Panc1 (cell line): Measurements from ENCODE around the gene ARG2. TPM values are rescaled to one million over a fixed set of nuclear protein-coding genes. Genes with fewer than 3 reads are reported as not detected.

ENCODE experiments used
- ATAC-seq: fragments of 200-7000 bp; cut with Tn5 transposase; 2 replicates; pipeline ENCODE4 v1.9.1; 2020; ENCODE audit warnings: mild to moderate bottlenecking, moderate library complexity
- BruUV-seq: library from RNA; stranded (reverse); fragments of 400-500 nt; replicated peaks from 2 replicates; lab custom pipeline; 2021; lab: Mats Ljungman, UMichigan
- CTCF ChIA-PET: fragments of 300-600 bp; sonication (Branson Sonifier 250); formaldehyde crosslinking; loops from one replicate; lab custom pipeline; 2022; ENCODE audit warnings: antibody characterized with exemption; lab: Charles Lee
- POLR2A ChIA-PET: fragments of 300-600 bp; sonication (Branson Sonifier 250); formaldehyde crosslinking; loops from one replicate; lab custom pipeline; 2022; ENCODE audit warnings: antibody characterized with exemption; lab: Charles Lee
- DNase-seq: peaks from one replicate; pipeline ENCODE4 v3.0.0-alpha.2; 2010; ENCODE audit warnings: low read depth, low spot score
- H3K27ac ChIP-seq: 2 replicates; pipeline ENCODE4 v1.5.1; 2011; ENCODE audit warnings: mild to moderate bottlenecking, low read length, inconsistent platforms
- H3K27me3 ChIP-seq: fragments of 200-500 bp; sonication (Bioruptor generic); 2 replicates; pipeline ENCODE4 v1.6.0; 2014; ENCODE audit warnings: low read length, inconsistent platforms; ENCODE audit not compliant: control insufficient read depth, insufficient read depth
- H3K36me3 ChIP-seq: fragments of 200-500 bp; sonication (Bioruptor generic); 2 replicates; pipeline ENCODE4 v1.5.1; 2014; ENCODE audit warnings: inconsistent platforms, mild to moderate bottlenecking, low read length, moderate library complexity; ENCODE audit not compliant: control insufficient read depth, insufficient read depth
- H3K4me1 ChIP-seq: 2 replicates; pipeline ENCODE4 v1.5.1; 2011; ENCODE audit warnings: inconsistent platforms, mild to moderate bottlenecking, low read length, moderate library complexity; ENCODE audit not compliant: control insufficient read depth, insufficient read depth
- H3K4me3 ChIP-seq, 2 experiments: 2 replicates each; pipeline ENCODE4 v1.5.1; 2011 to 2012; ENCODE audit warnings: low read depth in 2 of 2, low read length in 2 of 2, mild to moderate bottlenecking in 2 of 2, inconsistent platforms in 1 of 2, moderate library complexity in 1 of 2
- H3K9me3 ChIP-seq: fragments of 200-500 bp; sonication (Bioruptor generic); 2 replicates; pipeline ENCODE4 v1.5.1; 2014; ENCODE audit warnings: low read depth, mild to moderate bottlenecking, inconsistent platforms, low read length, moderate library complexity; ENCODE audit not compliant: control insufficient read depth, insufficient read depth
- CTCF ChIP-seq: fragments of 450-650 bp; IDR thresholded peaks from 2 replicates; pipeline ENCODE4 v1.5.1; 2017; ENCODE audit warnings: mild to moderate bottlenecking
- POLR2AphosphoS5 ChIP-seq: IDR thresholded peaks from 2 replicates; pipeline ENCODE4 v1.6.1; 2012; ENCODE audit warnings: mild to moderate bottlenecking, low read depth, low read length, moderate library complexity
- REST ChIP-seq, 2 experiments: IDR thresholded peaks; 2 replicates each; pipeline ENCODE4 v1.6.1; 2011 to 2012; ENCODE audit warnings: low read depth in 2 of 2, control low read depth in 1 of 2, low read length in 1 of 2, mild to moderate bottlenecking in 1 of 2, moderate library complexity in 1 of 2; ENCODE audit not compliant: insufficient read depth in 1 of 2
- TCF7L2 ChIP-seq: IDR thresholded peaks from 2 replicates; pipeline ENCODE4 v1.6.1; 2011; ENCODE audit warnings: mild to moderate bottlenecking, low read depth, low read length, inconsistent platforms
- in situ Hi-C: cut with HindIII; loops from 2 replicates; pipeline ENCODE4 v1.10.0; 2016; ENCODE audit warnings: low sequenced_read_pairs, low pct_unique_long_range_greater_than_20kb
- intact Hi-C: fragments of 100-400 bp; cut with micrococcal nuclease; formaldehyde crosslinking; loops from one replicate; pipeline ENCODE4 v1.10.0; 2022; ENCODE audit not compliant: unreplicated experiment
- total RNA-seq: library from RNA; stranded (reverse); gene quantifications from one replicate; pipeline ENCODE4 v1.2.1, GENCODE V29; 2021; ENCODE audit not compliant: unreplicated experiment

Gene ARG2
- total RNA-seq, 1 experiment from 2014 or later = 1.1 TPM

GRCh38 chr14:67602995-67603545, 16.6 kb upstream of the ARG2 start:
- Histone ChIP-seq H3K27me3 (no peaks in the 10 kb centered on the region), H3K9me3 (no peaks in the 10 kb centered on the region), H3K36me3 (no peaks in the 10 kb centered on the region), H3K4me1 (no peaks in the 10 kb centered on the region), H3K27ac (no peak overlapping the region), H3K4me3 (no peak overlapping the region)
- ChIA-PET CTCF (no interaction called here), POLR2A (no interaction called here)
- DNase-seq (no peak), ATAC-seq (no peak)
- in situ Hi-C loops = no loop called here
- intact Hi-C loops = no loop called here
- BruUV-seq = no TSS peak
- no peak for TF ChIP-seq CTCF
- TF ChIP-seq TCF7L2 = no peak
- TF ChIP-seq REST (IDR thresholded peaks at IDR 0.05; ENCODE audit: insufficient read depth in 1 of 2, low read depth in 2 of 2, low read length in 1 of 2) = no peak

GRCh38 chr14:67607646-67608045, 12.1 kb upstream of the ARG2 start:
- in situ Hi-C loops (no loop called here), intact Hi-C loops (no loop called here)
- ChIA-PET CTCF (interaction anchor here (0.6 kb wide), 1 partner anchor 44 kb away, joined by 5 read pairs; no protein-coding TSS in a partner anchor), POLR2A (no interaction called here)
- no peaks in the 10 kb centered on the region for H3K4me1 ChIP-seq
- H3K27ac ChIP-seq = no peak overlapping the region
- no TSS peak for BruUV-seq
- no peaks in the 10 kb centered on the region for H3K36me3 ChIP-seq
- no peak for TF ChIP-seq POLR2AphosphoS5
- TF ChIP-seq TCF7L2 = no peak
- TF ChIP-seq CTCF = no peak
- TF ChIP-seq REST (IDR thresholded peaks at IDR 0.05; ENCODE audit: insufficient read depth in 1 of 2, low read depth in 2 of 2, low read length in 1 of 2) = no peak
- ATAC-seq (no peak), DNase-seq (no peak)
- H3K27me3 ChIP-seq = no peaks in the 10 kb centered on the region
- H3K9me3 ChIP-seq = no peaks in the 10 kb centered on the region
- H3K4me3 ChIP-seq = no peak overlapping the region
